Central memory CD4-positive, alpha-beta T cell (primary cell): Measurements from ENCODE around the gene COLEC11.

ENCODE experiments used
- DNase-seq: peaks from one replicate; pipeline ENCODE4 v3.0.0; 2022

The COLEC11 gene

DNA sequence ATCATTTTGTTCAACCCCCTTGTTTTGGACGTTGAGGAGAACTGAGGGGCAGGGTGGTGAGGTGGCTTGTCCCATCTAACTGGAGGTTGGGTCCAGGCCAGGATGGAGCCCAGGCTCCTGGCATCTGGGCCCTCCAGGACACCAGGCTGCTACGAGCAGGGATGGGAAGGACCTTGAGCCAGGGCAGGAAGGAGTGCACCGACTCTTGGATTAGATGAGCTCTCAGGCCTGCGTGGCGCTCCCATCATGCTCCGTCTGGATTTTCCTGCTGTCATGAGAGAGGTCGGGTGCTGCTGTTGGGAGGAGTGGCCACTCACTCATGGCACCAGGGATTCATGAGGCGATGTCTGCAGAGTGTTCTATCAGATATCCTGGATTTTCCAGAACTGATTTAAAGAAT is 44.7 kb downstream of the COLEC11 start:
- no peak for DNase-seq

DNA sequence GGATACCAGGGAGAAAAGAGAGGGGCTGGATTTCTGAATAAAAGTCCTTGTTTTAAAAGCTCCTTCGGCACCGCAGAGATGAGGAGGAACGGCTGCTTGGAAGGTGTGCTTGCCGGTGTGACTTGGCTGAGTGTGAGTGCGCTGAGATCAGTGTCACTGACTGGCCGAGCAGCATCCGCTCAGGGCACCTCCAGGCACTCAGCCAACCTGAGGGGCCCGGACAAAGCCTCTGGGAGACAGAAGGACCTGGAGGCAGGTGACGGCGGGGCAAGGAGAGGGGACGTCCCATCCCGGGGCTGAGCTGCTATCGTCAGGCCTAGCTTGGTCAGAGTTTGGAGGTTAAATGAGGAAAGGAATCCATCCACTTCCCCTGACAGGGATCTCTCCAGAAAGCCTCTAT is 46.3 kb downstream of the COLEC11 start:
- no peak for DNase-seq

- no peak for DNase-seq
Measured at GRCh38 chr2:3641841-3642421, 47.0 kb downstream of the COLEC11 start.

GRCh38 chr2:3642521-3643215 is 47.8 kb downstream of the COLEC11 start:
- DNase-seq, result no peak

DNA sequence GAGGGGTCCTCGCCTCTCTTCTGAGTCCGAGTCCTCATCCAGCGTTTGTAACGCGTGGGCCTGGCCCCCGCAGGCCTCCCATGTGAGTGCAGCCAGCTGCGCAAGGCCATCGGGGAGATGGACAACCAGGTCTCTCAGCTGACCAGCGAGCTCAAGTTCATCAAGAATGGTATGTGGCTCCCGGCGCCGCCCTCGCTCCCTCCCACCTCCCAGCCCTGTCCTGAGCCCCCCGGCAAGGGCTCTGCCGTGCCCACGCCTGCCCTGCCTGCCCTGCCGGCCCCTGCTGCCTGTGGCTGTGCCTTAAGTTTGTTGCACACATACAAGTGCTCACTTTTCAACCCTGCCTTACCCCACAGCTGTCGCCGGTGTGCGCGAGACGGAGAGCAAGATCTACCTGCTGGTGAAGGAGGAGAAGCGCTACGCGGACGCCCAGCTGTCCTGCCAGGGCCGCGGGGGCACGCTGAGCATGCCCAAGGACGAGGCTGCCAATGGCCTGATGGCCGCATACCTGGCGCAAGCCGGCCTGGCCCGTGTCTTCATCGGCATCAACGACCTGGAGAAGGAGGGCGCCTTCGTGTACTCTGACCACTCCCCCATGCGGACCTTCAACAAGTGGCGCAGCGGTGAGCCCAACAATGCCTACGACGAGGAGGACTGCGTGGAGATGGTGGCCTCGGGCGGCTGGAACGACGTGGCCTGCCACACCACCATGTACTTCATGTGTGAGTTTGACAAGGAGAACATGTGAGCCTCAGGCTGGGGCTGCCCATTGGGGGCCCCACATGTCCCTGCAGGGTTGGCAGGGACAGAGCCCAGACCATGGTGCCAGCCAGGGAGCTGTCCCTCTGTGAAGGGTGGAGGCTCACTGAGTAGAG is 48.7 kb downstream of the COLEC11 start:
- no peak for DNase-seq

- DNase-seq, result no peak
Measured at GRCh38 chr2:3644246-3644525, 49.3 kb downstream of the COLEC11 start.

GRCh38 chr2:3644891-3645605 is 50.1 kb downstream of the COLEC11 start:
- no peak for DNase-seq

DNA sequence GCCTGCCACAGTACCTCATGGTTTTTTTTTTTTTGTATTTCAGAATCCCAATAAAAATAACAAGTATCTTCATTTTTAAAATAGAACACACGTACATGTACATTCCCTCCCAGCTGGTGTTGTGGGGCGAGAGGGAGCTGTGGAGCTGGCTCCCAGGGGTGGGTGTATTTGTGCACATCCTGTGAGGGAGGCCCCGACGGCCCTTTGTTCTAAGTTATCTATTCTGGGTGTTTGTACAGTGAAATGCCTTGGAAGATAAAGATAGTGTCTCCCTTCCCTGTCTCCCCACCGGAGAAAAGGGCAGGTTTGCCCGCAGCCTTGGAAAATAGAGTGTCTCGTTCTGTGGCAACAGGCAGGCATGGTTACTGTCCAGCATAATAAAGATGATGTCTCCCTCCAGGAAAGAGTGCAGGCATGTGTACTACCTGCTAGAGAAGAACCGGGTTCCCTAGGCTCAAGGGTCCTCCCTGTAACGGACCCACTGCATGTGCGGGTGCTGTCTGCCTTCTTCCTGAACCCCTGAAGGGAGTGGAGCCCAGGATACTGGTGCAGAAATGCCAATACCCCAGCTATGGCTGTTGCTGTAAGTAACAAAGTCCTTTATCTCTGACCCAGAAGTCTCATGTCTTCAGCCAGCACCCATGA is 51.0 kb downstream of the COLEC11 start:
- DNase-seq, result no peak

DNA sequence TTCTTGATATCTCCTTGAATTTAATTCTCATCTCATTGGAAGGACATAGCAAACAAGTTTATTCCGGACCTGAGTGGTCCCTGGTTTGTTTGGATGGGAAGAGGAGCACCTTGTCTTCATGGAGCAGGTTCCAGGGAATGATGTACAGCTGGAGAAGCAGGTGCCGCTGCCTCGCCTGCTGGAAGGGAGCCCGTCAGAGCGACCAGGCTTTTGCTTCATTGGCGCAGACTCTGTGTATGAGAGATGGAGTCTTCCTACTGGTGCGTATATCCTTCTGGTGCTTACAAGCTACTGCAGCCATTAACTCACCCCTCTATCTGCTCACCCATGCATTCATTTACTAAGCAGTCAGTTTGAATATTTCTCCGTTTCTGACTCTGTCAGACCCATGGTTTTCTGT is 51.5 kb downstream of the COLEC11 start:
- no peak for DNase-seq

DNA sequence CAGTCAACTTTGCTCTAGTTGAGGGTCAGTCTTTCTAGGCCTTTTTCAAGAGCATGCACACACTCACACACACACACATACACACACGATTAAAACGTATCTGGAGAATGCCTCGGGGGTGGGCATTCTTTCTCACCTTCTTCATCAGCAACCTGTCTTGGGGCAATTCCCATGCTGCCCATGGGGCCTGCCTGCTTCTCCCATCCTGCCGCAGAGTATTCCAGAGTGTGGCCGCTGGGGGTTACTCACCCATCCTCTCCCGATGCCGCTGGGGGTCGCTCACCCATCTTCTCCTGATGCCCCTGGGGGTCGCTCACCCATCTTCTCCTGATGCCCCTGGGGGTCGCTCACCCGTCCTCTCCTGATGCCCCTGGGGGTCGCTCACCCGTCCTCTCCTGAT is 52.3 kb downstream of the COLEC11 start:
- no peak for DNase-seq

DNA sequence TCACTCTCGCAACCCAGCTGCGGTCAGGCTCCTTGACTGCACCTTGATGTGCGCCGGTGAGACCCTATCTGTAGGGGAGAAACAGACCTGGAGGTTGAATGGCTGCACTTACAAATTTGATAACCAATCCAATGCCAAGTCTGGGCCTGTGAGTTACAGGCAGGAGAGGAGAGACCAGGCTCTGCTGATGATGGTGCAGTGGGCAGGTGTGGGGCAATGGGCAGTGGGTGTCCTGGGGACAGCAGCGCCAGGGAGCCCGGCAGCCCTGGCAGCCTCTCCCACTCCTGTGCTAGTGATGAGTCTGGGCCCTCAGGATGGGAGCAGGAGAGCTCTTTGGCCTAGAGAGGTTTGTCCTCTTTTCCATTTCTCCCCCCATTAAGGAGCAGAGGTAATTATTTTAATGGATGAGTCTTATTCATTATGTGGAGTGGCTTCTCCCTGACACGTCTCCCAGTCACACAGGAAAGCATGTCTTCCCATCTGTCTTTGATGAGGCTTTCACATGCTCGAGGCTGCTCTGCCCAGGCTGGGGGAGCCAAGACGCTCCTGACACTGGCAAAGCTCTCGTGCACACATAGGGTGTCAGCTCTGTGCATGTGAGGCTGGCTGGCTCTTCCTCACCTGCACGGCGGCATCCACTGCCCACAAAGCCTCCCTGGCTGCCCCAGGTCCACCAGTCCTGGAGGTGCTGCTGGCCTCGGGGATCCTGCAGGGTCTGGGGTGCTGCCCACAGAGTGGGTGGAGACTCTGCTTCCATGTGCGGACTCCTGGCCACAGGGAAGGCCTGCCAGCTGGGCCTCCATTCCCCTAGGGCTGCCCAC is 53.1 kb downstream of the COLEC11 start:
- no peak for DNase-seq

DNA sequence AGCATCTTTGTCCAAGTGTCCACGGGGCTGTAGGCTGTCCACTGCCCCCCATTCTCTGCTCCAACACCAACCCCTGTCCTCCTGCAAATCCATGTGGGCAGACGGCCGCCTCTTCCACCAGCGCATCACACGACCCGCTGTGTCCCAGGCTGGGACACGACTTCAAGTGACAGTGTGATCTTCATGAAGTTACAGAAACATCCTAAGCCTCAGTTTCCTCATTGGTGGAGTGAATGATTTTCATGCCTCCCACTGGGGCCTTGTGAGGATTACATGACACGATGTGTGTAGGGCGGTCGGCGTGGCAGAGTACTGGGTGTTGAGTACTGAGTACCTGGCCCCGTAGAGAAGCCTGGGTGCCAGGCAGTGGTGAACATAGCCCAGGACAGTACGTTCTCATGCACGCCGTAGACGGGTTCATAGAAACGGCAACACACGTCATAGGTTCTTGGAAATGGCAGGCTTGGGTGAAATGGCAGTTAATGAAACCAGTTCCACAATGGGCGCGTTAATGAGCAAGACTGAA is 53.8 kb downstream of the COLEC11 start:
- no peak for DNase-seq

GRCh38 chr2:3649581-3649980 is 54.7 kb downstream of the COLEC11 start:
- DNase-seq, result no peak

DNA sequence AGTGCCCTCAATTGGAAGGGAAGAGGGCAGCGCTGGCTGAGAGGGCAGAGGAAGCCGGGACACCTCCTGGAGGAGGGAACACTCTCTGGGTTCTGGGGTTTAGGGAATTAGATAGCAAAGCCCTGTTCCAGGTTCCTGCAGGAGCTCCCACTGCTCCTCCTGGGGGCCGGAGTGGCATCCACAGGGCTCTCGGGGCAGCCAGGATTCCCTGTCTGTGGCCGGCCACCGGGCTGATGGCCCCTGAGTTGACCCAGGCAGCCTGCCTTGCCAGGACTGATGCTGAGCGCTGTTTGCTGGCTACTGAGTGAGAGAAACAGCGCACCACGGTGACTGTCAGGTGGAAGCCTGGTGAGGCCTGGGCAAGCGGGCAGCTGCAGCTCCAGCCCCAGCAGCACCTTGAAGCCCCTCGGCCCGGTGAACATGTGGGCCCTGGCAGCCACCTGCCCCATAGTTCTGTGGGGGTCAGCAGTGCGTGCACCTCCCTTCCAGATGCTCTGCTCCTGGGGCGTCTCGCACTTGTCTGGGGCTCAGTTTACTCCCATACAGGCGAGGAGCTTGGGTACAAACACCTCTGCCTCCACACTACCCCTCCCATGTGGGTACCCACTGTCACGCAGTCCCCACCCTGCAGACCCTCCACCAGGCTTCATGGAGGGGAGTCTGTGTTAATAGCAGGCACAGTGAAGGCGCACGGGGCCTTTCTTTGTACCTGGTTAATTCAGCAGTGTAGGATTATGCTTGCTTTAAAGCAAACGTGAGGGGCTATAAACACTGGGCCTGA is 55.4 kb downstream of the COLEC11 start:
- no peak for DNase-seq

DNA sequence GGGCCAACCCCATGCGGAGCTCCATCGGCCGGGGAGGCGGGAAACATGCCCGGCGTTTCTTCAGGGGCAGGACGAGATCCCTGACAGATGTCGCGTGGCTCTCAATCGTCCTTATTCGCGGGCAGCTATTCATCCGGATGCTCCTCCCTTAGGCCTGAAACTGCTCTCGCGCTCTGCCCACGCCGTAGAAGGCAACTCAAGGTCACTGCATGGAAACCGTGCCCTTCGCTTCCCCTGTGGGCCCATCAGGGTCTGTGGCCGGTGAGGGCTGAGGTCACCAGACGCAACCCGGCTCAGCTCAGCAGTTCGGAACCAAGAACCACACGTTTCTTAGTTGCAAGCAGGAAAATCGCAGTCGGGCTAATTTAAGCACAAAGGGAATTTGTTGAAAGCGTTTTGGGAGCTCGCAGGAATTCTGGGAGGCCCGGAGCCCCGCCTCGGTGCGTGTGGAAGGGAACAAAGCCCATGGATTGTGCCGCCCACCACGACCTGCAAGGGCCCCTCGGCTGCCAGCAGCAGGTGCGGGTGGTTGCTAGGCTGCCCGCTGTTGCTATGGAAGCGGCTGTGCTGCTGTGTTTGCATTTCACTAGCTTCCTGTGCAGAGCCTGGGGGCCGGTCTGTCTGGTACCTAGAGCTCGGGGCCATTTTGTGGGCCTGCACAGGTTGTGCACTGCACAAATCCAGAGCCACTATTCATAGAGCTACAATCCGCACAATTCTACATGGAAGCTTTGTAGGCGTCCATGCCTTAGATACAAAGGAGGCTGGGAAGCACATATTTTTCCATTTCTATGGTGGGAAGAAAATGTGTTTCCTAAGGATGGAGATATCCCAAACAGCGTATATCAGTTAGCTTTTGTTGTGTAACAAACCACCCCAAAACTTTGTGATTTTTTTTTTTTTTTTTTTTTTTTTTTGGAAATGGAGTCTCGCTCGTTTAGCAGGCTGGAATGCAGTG is 57.1 kb downstream of the COLEC11 start:
- DNase-seq, result peak; percentile 79

DNA sequence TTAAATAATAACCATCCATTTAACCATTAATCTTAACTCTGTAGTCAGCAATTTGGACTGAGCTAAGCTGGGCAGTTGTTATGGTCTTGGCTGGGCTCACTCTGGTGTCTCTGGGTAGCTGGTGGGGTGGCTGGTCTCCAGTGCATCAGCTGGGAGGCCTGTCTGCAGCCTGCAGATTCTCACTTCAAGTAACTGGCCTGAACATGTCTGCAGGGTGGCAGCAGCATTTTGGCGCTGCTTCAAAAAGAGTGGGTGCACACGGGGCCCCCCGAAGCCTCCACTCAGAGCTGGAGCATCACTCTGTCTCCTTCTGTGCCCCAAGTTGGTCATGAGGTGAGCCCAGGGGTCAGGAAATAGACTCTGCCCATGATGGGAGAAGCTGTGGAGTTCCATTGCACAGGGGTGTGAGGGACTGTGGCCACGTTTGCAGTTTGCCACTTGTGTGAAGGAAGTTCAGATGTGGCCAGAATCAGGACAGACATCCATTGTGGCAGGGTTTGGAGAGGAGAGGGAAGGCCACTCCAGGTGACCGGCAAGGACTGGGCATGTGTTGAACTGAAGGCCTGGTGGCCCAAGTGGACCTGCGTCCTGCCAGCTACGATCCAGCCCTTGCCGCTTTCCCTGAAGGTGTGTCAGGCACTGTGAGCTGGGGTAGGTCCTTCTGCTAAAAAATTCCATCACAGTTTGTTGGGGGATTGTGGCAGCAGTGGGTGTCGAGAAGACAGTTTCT is 58.1 kb downstream of the COLEC11 start:
- DNase-seq, result no peak

GRCh38 chr2:3654011-3654410 is 59.1 kb downstream of the COLEC11 start:
- no peak for DNase-seq

DNA sequence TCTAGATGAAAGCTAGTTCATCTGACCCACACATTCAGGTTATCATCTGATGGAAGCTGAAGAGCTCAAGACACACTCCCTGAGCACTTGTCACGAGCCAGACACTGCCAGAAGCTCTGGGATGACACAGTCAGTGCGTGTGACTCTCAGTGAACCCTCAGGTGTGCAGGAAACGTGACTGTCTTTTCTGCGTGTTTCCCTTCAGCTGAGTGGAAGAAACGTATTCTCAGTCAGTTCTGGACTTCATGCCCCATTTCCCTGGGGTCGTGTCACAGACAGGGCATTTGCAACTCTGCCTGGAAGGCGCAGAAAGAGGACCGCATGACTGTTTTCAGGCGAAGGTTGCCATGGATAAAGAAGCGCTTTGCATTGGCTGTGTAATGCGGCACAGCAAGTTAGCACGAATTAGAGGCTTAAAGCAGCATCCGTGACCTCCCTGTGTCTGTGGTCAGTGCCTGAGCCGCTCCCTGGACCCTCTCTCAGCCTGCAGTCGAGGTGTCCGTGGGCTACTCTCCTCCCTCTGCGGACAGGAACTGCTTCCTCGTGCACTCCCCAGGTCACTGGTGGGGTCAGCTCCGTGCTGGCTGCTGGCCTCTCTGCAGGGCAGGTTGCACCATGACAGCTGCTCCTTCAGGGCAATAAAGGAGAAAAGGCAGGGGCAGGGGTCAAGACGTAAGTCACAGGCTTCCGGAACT is 59.8 kb downstream of the COLEC11 start:
- no peak for DNase-seq
